Left ventricle myocardium inferior (tissue), 1 donor: Measurements from ENCODE around the gene ETV7. TPM values are rescaled to one million over a fixed set of nuclear protein-coding genes. Genes with fewer than 3 reads are reported as not detected.
"Not testable (repeated sequence)": the region's sequence is repeated elsewhere in the genome, so short reads cannot be mapped to it uniquely, and the experiment has no call there.

ENCODE experiments used
- DNase-seq: peaks from one replicate; pipeline ENCODE4 v3.0.0-alpha.2; 2020
- H3K27ac ChIP-seq: fragments of 200-600 bp; replicated peaks from 2 replicates; pipeline ENCODE4 v1.8.0; 2021
- H3K27me3 ChIP-seq: fragments of 200-600 bp; 2 replicates; pipeline ENCODE4 v1.8.0; 2021; ENCODE audit warnings: low read depth
- H3K36me3 ChIP-seq: fragments of 200-600 bp; 2 replicates; pipeline ENCODE4 v1.8.0; 2021
- H3K4me1 ChIP-seq: fragments of 200-600 bp; 2 replicates; pipeline ENCODE4 v1.8.0; 2021
- H3K4me3 ChIP-seq: fragments of 200-600 bp; 2 replicates; pipeline ENCODE4 v1.8.0; 2021; ENCODE audit warnings: mild to moderate bottlenecking, moderate library complexity
- H3K9me3 ChIP-seq: fragments of 200-600 bp; replicated peaks from 2 replicates; pipeline ENCODE4 v1.8.0; 2021
- CTCF ChIP-seq: fragments of 200-600 bp; IDR thresholded peaks from 2 replicates; pipeline ENCODE4 v1.8.0; 2021; ENCODE audit warnings: antibody characterized with exemption, mild to moderate bottlenecking, borderline replicate concordance
- intact Hi-C: fragments of 100-400 bp; cut with micrococcal nuclease; formaldehyde crosslinking; loops from one replicate; pipeline ENCODE4 v1.11.0; 2022
- total RNA-seq: library from RNA; stranded (reverse); fragmentation: NEBNext Ultra II Directional; extraction: Animal tissue kit (Norgen Biotek cat#: 25700); gene quantifications from one replicate; pipeline ENCODE4 v1.2.1, GENCODE V29; 2021
- donor health status: DM: no; HTN: yes; CAD: no; lungs with severe emphysema.

ETV7 gene
- total RNA-seq, 1 donor from 2014 or later = not detected

- no peaks in the 10 kb centered on the region for H3K9me3 ChIP-seq
- no peak overlapping the region for H3K27ac ChIP-seq
- H3K4me1 ChIP-seq = no peaks in the 10 kb centered on the region
- no peaks in the 10 kb centered on the region for H3K36me3 ChIP-seq
- no peak overlapping the region for H3K4me3 ChIP-seq
- DNase-seq = no peak
- TF ChIP-seq CTCF = no peak
- intact Hi-C loops = no loop called here
- H3K27me3 ChIP-seq = peaks cover 31% of the 10 kb centered on the region
Measured at GRCh38 chr6:36370638-36371037, 16.8 kb downstream of the ETV7 start.

- intact Hi-C loops = no loop called here
- no peak for DNase-seq
- no peak overlapping the region for H3K4me3 ChIP-seq
Measured at GRCh38 chr6:36368921-36369865, 18.3 kb downstream of the ETV7 start.

GRCh38 chr6:36368421-36368820, 19.0 kb downstream of the ETV7 start:
- intact Hi-C loops = no loop called here
- Histone ChIP-seq H3K27me3 (peaks cover 25% of the 10 kb centered on the region), H3K4me1 (no peaks in the 10 kb centered on the region), H3K36me3 (no peaks in the 10 kb centered on the region), H3K27ac (no peak overlapping the region), H3K9me3 (no peaks in the 10 kb centered on the region), H3K4me3 (no peak overlapping the region)
- DNase-seq = no peak
- no peak for TF ChIP-seq CTCF

More at GRCh38 chr6:36368921-36369865, 18.3 kb downstream of the ETV7 start:
- Histone ChIP-seq H3K9me3 (no peaks in the 10 kb centered on the region), H3K27ac (no peak overlapping the region), H3K36me3 (no peaks in the 10 kb centered on the region), H3K27me3 (peaks cover 31% of the 10 kb centered on the region), H3K4me1 (no peaks in the 10 kb centered on the region)
- no peak for TF ChIP-seq CTCF

GRCh38 chr6:36367743-36368142, 19.7 kb downstream of the ETV7 start:
- TF ChIP-seq CTCF = no peak

GRCh38 chr6:36364669-36365479, 22.6 kb downstream of the ETV7 start:
- Histone ChIP-seq H3K9me3 (no peaks in the 10 kb centered on the region), H3K4me3 (no peak overlapping the region), H3K27ac (no peak overlapping the region), H3K36me3 (no peaks in the 10 kb centered on the region), H3K27me3 (peaks cover 16% of the 10 kb centered on the region), H3K4me1 (peaks cover 9% of the 10 kb centered on the region)
- DNase-seq = no peak
- intact Hi-C loops = no loop called here
- no peak for TF ChIP-seq CTCF

More at GRCh38 chr6:36367743-36368142, 19.7 kb downstream of the ETV7 start:
- H3K4me1 ChIP-seq = no peaks in the 10 kb centered on the region
- peaks cover 18% of the 10 kb centered on the region for H3K27me3 ChIP-seq
- DNase-seq = no peak
- no peak overlapping the region for H3K4me3 ChIP-seq
- no peaks in the 10 kb centered on the region for H3K36me3 ChIP-seq
- intact Hi-C loops = no loop called here
- no peak overlapping the region for H3K27ac ChIP-seq
- H3K9me3 ChIP-seq = no peaks in the 10 kb centered on the region

GRCh38 chr6:36364061-36364635, 23.3 kb downstream of the ETV7 start:
- H3K4me3 ChIP-seq, H3K27ac ChIP-seq, H3K9me3 ChIP-seq, DNase-seq, H3K36me3 ChIP-seq, intact Hi-C loops: not testable (repeated sequence)
- Histone ChIP-seq H3K4me1 (peaks cover 14% of the 10 kb centered on the region), H3K27me3 (peaks cover 16% of the 10 kb centered on the region)

GRCh38 chr6:36363371-36363752, 24.1 kb downstream of the ETV7 start:
- DNase-seq, intact Hi-C loops, H3K27ac ChIP-seq, H3K4me3 ChIP-seq, H3K36me3 ChIP-seq, H3K9me3 ChIP-seq: not testable (repeated sequence)
- Histone ChIP-seq H3K27me3 (peaks cover 16% of the 10 kb centered on the region), H3K4me1 (peaks cover 22% of the 10 kb centered on the region)
